Measurements from ENCODE around the gene CHI3L2. TPM values are rescaled to one million over a fixed set of nuclear protein-coding genes. Genes with fewer than 3 reads are reported as not detected.

Gene CHI3L2, protein sequence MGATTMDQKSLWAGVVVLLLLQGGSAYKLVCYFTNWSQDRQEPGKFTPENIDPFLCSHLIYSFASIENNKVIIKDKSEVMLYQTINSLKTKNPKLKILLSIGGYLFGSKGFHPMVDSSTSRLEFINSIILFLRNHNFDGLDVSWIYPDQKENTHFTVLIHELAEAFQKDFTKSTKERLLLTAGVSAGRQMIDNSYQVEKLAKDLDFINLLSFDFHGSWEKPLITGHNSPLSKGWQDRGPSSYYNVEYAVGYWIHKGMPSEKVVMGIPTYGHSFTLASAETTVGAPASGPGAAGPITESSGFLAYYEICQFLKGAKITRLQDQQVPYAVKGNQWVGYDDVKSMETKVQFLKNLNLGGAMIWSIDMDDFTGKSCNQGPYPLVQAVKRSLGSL
- total RNA-seq: 10 to 100 TPM in 1 of 9 donors, 1 to 10 TPM in 7, not detected in 1; 1.0 to 23.0 (median 2.1) TPM
- polyA plus RNA-seq: 1 to 10 TPM; 1.8 to 5.0 TPM
- long read RNA-seq, donor 1: 0 reads
- long read RNA-seq, donor 2: 0 reads
- long read RNA-seq, donor 3, partial matches to known transcripts: 0 of 1 reads
- long read RNA-seq, donor 3, other reads (novel, unspliced or antisense): 0 of 1 reads

DNA sequence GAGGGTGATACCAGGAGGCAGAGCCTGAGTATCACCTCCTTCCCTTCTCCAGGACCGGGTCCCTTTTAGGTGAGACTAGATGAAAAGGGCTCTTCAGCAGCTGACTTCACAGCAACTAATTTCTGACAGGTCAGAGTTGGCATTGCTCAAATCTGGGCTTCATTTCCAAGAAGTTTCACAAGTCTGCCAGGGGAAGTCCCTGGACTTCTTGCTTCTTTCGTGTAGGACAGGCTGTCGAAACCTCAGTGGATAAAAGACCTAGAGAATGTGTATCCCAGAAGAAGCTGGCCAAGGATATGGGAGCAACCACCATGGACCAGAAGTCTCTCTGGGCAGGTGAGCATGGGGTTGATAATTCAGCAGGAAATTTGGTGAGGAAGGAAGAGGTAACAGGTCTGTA lies at the start of gene CHI3L2:
CHI3L2 (plus strand) TSS at position 280 of the 400 bp plus-strand sequence; CDS start at position 297, 17 bp downstream.
- Histone ChIP-seq H3K4me1 (peaks cover 0 to 44% (median 2%) of the 10 kb centered on the region in 12 donors), H3K4me3 (no peak within 1 kb of the TSS), H3K27ac (peak within 1 kb of the TSS in 9 of 12 donors; percentile 6 to 75 (median 50)), H3K36me3 (no peaks in the 10 kb centered on the region), H3K27me3 (no peaks in the 10 kb centered on the region), H3K9me3 (no peaks in the 10 kb centered on the region)
- 67 to 86% (median 79%) methylated on average over 3 of the region's 3 CpGs for WGBS, 4 donors
- TF ChIP-seq POLR2A (IDR thresholded peaks at IDR 0.05): no peak
- TF ChIP-seq, protein P1, sequence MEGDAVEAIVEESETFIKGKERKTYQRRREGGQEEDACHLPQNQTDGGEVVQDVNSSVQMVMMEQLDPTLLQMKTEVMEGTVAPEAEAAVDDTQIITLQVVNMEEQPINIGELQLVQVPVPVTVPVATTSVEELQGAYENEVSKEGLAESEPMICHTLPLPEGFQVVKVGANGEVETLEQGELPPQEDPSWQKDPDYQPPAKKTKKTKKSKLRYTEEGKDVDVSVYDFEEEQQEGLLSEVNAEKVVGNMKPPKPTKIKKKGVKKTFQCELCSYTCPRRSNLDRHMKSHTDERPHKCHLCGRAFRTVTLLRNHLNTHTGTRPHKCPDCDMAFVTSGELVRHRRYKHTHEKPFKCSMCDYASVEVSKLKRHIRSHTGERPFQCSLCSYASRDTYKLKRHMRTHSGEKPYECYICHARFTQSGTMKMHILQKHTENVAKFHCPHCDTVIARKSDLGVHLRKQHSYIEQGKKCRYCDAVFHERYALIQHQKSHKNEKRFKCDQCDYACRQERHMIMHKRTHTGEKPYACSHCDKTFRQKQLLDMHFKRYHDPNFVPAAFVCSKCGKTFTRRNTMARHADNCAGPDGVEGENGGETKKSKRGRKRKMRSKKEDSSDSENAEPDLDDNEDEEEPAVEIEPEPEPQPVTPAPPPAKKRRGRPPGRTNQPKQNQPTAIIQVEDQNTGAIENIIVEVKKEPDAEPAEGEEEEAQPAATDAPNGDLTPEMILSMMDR (IDR thresholded peaks at IDR 0.05): no peak
- intact Hi-C loops (cut with DNase I): loop anchor here in 4 of 10 donors (5.0 to 10.0 kb wide), 5 partner anchors 107 to 547 kb away; no protein-coding TSS in a partner anchor
- ATAC-seq: no peak
- no peak for DNase-seq

DNA sequence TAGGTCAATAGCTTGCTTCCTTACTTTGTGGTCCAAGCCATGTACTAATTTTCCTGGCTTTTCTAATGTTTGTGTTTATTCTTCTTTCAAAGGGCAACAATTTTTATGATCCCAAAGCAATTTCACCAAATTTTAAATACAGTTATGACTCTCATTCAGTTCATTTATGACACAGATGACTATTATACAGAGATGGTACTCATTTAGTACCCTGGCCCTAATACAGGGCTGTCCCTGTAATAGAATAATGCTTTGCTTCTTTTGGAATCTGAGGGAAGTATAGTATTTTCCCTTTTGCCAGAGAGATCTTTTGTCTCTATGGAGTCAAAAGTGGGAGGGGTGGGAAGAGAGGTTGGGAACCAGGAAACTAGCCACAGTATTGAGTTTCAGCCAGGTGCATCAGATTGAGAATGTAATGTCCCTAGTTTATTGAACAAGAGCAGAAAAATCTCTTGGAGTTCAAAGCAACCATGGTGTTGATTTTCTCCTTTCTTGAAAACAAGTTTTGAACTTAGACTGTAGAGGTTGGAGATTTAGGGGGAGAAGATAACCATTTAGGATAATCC lies 47.5 kb upstream of the CHI3L2 start:
- Histone ChIP-seq H3K27me3 (no peaks in the 10 kb centered on the region), H3K9me3 (no peaks in the 10 kb centered on the region), H3K4me3 (no peak overlapping the region), H3K27ac (no peak overlapping the region), H3K36me3 (peaks cover 0 to 89% (median 73%) of the 10 kb centered on the region in 9 donors), H3K4me1 (peaks cover 0 to 6% (median 0%) of the 10 kb centered on the region in 12 donors)
- no peak for DNase-seq
- TF ChIP-seq, protein P1 (IDR thresholded peaks at IDR 0.05): no peak
- TF ChIP-seq POLR2A (IDR thresholded peaks at IDR 0.05): no peak
- intact Hi-C loops (cut with DNase I): no loop called here
- ATAC-seq: no peak

DNA sequence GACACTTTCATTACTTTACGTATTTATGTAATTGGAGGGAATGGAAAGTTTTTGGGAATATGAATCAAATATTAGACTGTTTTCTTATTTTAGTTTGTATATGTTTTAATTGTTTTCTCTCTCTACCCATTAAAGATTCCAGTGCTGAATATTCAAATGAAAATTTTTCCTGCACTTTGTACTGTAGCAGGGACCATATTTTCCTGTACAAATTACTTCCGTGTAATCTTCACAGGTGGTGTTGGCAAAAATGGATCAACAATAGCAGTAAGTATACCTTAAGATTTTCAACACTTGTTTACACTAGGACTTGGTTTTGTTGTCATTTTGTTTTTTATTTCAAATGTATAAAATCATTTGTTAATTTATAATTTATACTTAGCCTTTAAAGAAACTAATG lies 45.5 kb upstream of the CHI3L2 start:
- no peak for DNase-seq
- no peak for ATAC-seq
- WGBS, 4 donors: 94 to 97% (median 96%) methylated on average over 2 of the region's 2 CpGs
- Histone ChIP-seq H3K27me3 (no peaks in the 10 kb centered on the region), H3K4me1 (peaks cover 0 to 20% (median 0%) of the 10 kb centered on the region in 12 donors), H3K36me3 (peaks cover 0 to 89% (median 73%) of the 10 kb centered on the region in 9 donors), H3K9me3 (no peaks in the 10 kb centered on the region), H3K4me3 (no peak overlapping the region), H3K27ac (no peak overlapping the region)
- intact Hi-C loops (cut with DNase I): no loop called here
- TF ChIP-seq POLR2A (IDR thresholded peaks at IDR 0.05): no peak
- TF ChIP-seq, protein P1 (IDR thresholded peaks at IDR 0.05): no peak

Measured in heart left ventricle (tissue), 16 donors.